Stimulated activated CD4-positive, alpha-beta T cell treated with anti-CD3 and anti-CD28 coated beads, Interleukin-2, amount 100 ng/mL, for 24 hours (primary cell): ENCODE results near the gene MS4A15.

Experiments used
- DNase-seq, 2 donors: peaks; one replicate each; pipeline ENCODE4 v3.0.0-alpha.2; 2020

The MS4A15 gene

DNA sequence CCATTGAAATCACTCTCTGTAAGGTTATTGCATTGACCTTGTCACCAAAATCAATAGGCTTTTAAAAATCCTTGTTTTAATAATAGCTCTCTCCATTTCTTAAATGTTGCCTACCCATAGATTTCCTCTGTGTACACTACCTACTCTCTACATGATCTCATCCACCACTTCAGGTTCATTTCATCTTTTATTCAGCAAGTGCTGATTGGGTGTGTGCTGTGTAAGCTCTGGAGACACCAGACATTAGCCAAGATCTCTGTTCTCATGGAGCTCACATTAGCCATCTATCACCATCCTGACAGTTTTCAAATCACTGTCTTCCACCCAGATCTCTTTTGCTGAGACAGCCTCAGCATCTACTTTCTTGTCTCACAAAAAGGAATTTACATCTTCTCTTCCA, 24.1 kb downstream of the MS4A15 start:
- no peak for DNase-seq

- DNase-seq = no peak
Measured at GRCh38 chr11:60781286-60781980, 24.8 kb downstream of the MS4A15 start.

GRCh38 chr11:60781981-60782316, 25.3 kb downstream of the MS4A15 start:
- no peak for DNase-seq

- DNase-seq = no peak
Measured at GRCh38 chr11:60782393-60783140, 25.9 kb downstream of the MS4A15 start.

DNA sequence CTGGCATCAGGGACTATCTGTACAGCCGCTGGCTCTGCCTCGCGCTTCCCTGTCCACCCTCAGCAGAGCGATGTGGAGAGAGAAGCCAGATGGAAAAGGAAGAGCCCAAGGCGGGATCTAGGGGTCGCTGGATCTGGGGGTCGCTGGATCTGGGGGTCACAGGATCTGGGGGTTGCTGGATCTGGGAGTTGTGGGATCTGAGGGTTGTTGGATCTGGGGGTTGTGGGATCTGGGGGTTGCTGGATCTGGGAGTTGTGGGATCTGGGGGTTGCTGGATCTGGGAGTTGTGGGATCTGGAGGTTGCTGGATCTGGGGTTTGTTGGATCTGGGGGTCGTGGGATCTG, 26.4 kb downstream of the MS4A15 start:
- DNase-seq = no peak

DNA sequence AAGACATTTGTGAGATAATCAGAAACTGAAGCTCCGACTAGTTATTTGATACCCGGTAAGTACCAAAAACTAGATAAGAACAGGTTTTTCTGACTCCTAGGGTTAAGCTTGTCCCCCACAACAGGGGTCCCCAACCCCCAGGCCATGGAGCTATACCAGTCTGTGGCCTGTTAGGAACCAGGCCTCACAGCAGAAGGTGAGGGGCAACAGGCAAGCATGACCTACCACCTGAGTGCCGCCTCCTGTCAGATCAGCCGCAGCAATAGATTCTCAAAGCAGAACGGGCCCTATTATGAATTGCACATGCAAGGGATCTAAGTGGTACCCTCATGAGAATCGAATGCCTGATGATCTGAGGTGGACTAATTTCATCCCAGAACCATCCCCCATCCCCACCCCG, 27.2 kb downstream of the MS4A15 start:
- no peak for DNase-seq

- DNase-seq = no peak
Measured at GRCh38 chr11:60785136-60785535, 28.5 kb downstream of the MS4A15 start, which contains the start of gene MS4A10. MS4A10 (plus strand) TSS chr11:60785333; CDS start chr11:60790336, 5,003 bp downstream.

DNA sequence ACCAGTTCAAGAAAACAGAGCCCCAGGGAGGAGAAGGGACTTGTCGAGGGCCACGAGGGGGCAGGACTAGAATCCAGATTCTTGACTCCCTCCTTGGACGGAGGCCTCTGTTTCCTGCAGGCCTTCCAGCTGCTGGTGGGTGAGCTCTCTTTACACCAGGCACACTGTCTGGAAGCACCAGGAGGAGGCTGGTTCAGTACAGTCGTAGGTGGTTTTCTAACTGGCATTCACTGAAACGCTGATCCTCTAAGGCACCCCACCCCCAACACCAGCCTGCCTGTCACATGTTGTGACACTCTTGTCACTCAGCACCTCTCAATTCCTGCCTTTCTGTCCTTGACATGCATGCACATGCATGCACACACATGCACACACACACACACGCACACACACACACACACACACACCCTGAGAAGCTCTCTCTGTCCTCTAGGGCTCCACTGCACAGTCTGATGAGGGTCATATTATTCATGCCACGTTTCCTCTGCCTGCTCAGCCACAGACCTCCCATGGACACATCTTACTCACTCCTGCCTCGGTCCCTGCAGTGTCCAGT, 29.2 kb downstream of the MS4A15 start:
- DNase-seq = no peak

DNA sequence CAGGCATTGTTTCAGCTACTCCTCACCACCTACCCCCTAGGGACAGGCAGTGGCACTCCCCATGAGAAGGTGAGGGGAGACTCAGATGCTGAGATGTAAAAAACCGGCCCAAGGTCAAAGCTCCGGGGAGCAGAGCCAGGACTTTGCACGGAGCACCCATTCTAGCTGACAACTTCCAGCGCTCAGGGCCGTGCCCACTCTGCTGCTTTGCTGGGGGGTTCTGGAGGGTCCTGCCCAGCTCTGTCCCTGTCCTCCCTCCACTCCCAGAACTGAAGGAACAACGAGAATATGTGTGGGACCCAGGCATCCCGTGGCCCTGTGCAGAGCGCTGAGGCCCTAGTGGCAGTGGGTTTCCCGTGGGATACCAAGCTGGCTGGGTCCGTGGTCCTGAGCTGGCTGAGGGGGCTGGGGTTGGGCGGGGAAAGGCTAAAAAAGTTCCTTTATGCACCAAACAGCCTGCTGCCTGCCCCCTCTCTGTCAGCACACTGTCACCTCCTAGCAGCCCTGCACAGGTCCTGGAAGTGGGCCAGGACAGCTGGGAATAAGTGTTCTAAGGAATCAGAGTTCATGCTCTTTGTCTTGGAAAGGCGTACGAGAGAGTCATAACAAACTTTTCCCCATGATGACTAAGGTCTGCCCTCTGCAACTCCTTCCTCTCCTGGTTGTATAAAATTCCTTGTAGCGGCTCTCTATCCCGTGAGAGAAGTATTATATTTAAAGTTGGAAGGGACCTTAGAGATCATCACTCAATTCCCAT, 30.3 kb downstream of the MS4A15 start:
- DNase-seq = no peak

- DNase-seq = no peak
Measured at GRCh38 chr11:60788401-60789125, 31.9 kb downstream of the MS4A15 start.

GRCh38 chr11:60790726-60791125, 34.1 kb downstream of the MS4A15 start:
- DNase-seq = no peak

DNA sequence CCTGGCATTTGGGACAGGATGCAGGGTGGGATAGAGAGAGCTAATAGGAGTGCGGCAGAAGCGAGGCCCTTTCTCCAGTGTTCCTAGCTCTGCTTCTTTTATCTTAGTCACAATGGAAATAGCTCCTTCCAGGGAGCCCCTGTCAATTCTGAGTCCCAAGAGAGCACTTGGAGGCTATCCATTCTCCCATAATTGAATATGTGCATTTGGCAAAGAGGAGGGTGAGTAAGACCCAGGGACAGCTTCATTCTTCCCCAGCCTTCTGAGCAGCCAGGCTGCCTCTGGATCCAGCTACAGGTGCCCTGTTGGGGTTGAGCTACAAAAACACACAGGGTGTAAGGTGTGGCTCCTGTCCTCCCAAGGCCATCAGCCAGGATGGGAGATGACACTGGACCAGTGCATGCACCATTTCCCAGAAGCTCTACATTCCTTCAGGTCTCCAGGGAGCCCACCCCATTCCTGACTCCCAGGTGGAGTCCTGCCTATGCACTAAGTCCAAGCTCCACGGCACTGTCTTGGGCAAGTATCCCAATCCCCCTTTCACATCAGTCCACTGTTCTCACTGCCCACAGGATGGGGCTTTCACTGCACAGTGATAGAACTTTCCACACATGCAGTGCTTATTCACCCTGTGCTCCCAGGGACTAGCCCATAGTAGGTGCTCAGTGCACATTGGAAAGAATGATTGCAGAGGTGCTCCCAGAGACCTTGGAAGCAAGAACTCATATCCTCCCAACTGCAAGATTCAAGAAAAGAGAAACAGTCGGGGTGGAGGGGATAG, 34.7 kb downstream of the MS4A15 start:
- no peak for DNase-seq

- no peak for DNase-seq
Measured at GRCh38 chr11:60792521-60792920, 35.9 kb downstream of the MS4A15 start.

GRCh38 chr11:60795291-60795690, 38.6 kb downstream of the MS4A15 start:
- no peak for DNase-seq

- no peak for DNase-seq
Measured at GRCh38 chr11:60797846-60798630, 41.4 kb downstream of the MS4A15 start.

DNA sequence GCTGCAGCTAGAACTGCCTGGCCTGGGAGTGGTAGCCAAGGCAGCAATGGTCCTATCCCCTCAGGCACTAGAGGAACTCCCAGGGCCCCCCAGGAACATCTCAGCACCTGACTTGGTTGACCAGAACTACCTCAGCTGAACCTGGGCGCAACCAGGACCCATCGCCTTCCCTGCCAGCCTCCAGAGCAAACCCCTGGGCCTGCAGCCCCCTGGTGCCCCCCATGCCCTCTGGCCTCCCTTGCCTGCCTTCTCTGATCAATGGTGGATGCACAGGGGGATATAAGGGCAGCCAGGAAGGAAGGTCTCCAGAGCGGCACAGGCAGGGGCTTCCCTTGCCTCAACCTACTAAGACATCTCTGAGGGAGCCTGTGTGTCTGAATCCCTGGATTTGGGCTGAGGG, 42.0 kb downstream of the MS4A15 start:
- DNase-seq = no peak

DNA sequence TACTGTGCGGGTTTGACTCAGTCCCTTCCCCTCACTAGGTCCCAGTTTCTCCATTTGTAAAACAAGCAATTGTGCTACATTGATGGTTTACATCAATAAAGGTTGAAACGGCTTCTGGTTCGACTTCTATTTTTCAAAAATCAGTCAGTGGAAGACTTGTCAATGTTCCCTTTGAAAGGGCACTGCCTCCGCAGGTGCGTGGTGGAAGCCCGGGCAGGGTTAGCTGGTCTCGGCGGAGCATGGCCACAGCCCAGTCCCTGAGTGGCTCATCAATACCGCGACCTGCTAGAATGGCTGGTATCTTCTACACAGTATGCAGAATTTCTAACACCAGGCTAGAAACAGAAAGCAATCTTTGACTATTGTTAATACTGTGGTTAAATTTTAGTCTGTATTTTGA, 44.5 kb downstream of the MS4A15 start:
- no peak for DNase-seq

- DNase-seq = no peak
Measured at GRCh38 chr11:60803273-60803936, 46.7 kb downstream of the MS4A15 start.

- no peak for DNase-seq
Measured at GRCh38 chr11:60809249-60809648, 52.6 kb downstream of the MS4A15 start.

DNA sequence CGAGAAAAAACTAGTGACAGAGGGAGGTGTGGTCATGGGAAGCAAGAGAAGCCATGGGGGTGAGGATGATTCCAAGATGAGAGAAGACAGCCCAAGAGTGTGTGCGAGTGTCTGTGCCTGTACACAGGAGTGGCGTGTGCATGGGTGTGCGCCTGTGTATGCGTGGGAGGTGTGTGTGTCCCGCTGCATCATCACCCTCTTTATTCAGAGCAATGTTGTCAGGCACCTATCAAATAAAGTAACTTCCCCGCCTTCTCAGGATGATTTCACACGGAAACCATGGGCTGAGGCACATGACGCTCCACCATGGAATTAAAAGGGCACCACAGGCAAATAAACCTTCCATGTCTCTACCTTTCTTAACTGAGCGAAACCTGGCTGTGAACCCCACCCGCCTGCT, 53.0 kb downstream of the MS4A15 start:
- DNase-seq = no peak

- DNase-seq = no peak
Measured at GRCh38 chr11:60810151-60810550, 53.5 kb downstream of the MS4A15 start.
